ENCODE data around the gene ARID5B. TPM values are rescaled to one million over a fixed set of nuclear protein-coding genes. Genes with fewer than 3 reads are reported as not detected.

The ARID5B gene
- polyA plus RNA-seq, 3 donors = 1.00 to 2.5 (median 1.5) TPM

DNA sequence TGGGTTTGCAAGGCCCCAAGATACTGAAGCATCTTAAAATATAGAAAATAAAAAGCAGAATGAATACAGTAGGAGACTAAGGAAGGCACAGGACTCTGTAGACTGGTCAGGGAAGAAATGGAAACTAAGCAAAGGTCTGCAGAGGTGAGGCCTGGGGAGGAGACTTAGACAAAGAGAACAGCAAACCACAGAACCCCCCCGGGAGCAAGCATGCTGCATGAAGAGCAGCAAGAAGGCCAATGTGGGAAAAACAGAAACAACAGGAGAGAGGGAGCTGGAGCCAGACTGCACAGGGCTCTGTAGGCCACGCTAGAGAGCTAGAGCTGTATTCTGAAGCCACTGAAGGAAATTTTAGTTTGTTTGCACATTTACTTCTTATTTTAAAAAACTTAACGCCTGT is 45.7 kb upstream of the ARID5B start:
- DNase-seq = no peak
- Histone ChIP-seq H3K4me3 (replicated peaks in 1 of 3; ENCODE audit: low read depth in 2 of 3, low read length in 3 of 3) (no peak overlapping the region), H3K9ac (ENCODE audit: insufficient read depth, low read length, poor library complexity, severe bottlenecking) (no peak overlapping the region), H4K20me1 (ENCODE audit: insufficient read depth, low read length) (no peaks in the 10 kb centered on the region), H3K4me2 (replicated peaks; ENCODE audit: extremely low read depth, low read length, poor library complexity, severe bottlenecking) (no peak overlapping the region), H2AFZ (ENCODE audit: insufficient read depth, low read depth, low read length, poor library complexity, severe bottlenecking) (no peak overlapping the region), H3K9me3 (replicated peaks in 1 of 2; ENCODE audit: control insufficient read depth in 1 of 2, insufficient read depth in 1 of 2, low read length in 2 of 2) (no peaks in the 10 kb centered on the region), H3K27ac (ENCODE audit: low read depth in 1 of 2, low read length in 2 of 2) (no peak overlapping the region), H3K36me3 (replicated peaks in 1 of 2; ENCODE audit: control insufficient read depth in 1 of 2, insufficient read depth in 2 of 2, low read length in 2 of 2) (no peaks in the 10 kb centered on the region), H3K79me2 (ENCODE audit: insufficient read depth, low read length) (no peaks in the 10 kb centered on the region), H3K27me3 (ENCODE audit: control insufficient read depth in 2 of 2, insufficient read depth in 2 of 2, low read length in 2 of 2) (no peaks in the 10 kb centered on the region), H3K4me1 (ENCODE audit: control insufficient read depth in 1 of 2, insufficient read depth in 2 of 2, low read length in 2 of 2) (no peaks in the 10 kb centered on the region)
- 60% methylated on average over 1 of the region's 3 CpGs for WGBS (ENCODE audit: insufficient coverage)
- no peak overlapping the region for H3K4me3 Mint-ChIP-seq
- intact Hi-C loops (cut with micrococcal nuclease) = no loop called here
- H3K4me1 Mint-ChIP-seq = no peaks in the 10 kb centered on the region
- peaks cover 0 to 5% (median 0%) of the 10 kb centered on the region in 3 donors for H3K27me3 Mint-ChIP-seq (ENCODE audit: low read depth in 3 of 3)
- H3K36me3 Mint-ChIP-seq = no peaks in the 10 kb centered on the region
- TF ChIP-seq, protein P1, sequence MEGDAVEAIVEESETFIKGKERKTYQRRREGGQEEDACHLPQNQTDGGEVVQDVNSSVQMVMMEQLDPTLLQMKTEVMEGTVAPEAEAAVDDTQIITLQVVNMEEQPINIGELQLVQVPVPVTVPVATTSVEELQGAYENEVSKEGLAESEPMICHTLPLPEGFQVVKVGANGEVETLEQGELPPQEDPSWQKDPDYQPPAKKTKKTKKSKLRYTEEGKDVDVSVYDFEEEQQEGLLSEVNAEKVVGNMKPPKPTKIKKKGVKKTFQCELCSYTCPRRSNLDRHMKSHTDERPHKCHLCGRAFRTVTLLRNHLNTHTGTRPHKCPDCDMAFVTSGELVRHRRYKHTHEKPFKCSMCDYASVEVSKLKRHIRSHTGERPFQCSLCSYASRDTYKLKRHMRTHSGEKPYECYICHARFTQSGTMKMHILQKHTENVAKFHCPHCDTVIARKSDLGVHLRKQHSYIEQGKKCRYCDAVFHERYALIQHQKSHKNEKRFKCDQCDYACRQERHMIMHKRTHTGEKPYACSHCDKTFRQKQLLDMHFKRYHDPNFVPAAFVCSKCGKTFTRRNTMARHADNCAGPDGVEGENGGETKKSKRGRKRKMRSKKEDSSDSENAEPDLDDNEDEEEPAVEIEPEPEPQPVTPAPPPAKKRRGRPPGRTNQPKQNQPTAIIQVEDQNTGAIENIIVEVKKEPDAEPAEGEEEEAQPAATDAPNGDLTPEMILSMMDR (IDR thresholded peaks at IDR 0.05) = no peak
- no peak overlapping the region for H3K27ac Mint-ChIP-seq
- peaks cover 0 to 3% (median 0%) of the 10 kb centered on the region in 7 donors for H3K9me3 Mint-ChIP-seq

GRCh38 chr10:61857746-61858145 is 43.8 kb upstream of the ARID5B start:
- no peaks in the 10 kb centered on the region for H3K79me2 ChIP-seq (ENCODE audit: insufficient read depth, low read length)
- no peaks in the 10 kb centered on the region for H4K20me1 ChIP-seq (ENCODE audit: insufficient read depth, low read length)
- WGBS (ENCODE audit: insufficient coverage) = 83% methylated on average over 1 of the region's 2 CpGs
- intact Hi-C loops (cut with micrococcal nuclease) = no loop called here
- Mint-ChIP-seq H3K4me1 (no peaks in the 10 kb centered on the region), H3K36me3 (no peaks in the 10 kb centered on the region), H3K27ac (no peak overlapping the region), H3K9me3 (peaks cover 0 to 2% (median 0%) of the 10 kb centered on the region in 7 donors), H3K4me3 (no peak overlapping the region), H3K27me3 (ENCODE audit: low read depth in 3 of 3) (peaks cover 0 to 5% (median 0%) of the 10 kb centered on the region in 3 donors)
- no peaks in the 10 kb centered on the region for H3K36me3 ChIP-seq (replicated peaks in 1 of 2; ENCODE audit: control insufficient read depth in 1 of 2, insufficient read depth in 2 of 2, low read length in 2 of 2)
- no peak overlapping the region for H2AFZ ChIP-seq (ENCODE audit: insufficient read depth, low read depth, low read length, poor library complexity, severe bottlenecking)
- no peak overlapping the region for H3K4me3 ChIP-seq (replicated peaks in 1 of 3; ENCODE audit: low read depth in 2 of 3, low read length in 3 of 3)
- H3K4me2 ChIP-seq (replicated peaks; ENCODE audit: extremely low read depth, low read length, poor library complexity, severe bottlenecking) = no peak overlapping the region
- TF ChIP-seq, protein P1 (IDR thresholded peaks at IDR 0.05) = no peak
- H3K9ac ChIP-seq (ENCODE audit: insufficient read depth, low read length, poor library complexity, severe bottlenecking) = no peak overlapping the region
- H3K27me3 ChIP-seq (ENCODE audit: control insufficient read depth in 2 of 2, insufficient read depth in 2 of 2, low read length in 2 of 2) = no peaks in the 10 kb centered on the region
- H3K4me1 ChIP-seq (ENCODE audit: control insufficient read depth in 1 of 2, insufficient read depth in 2 of 2, low read length in 2 of 2) = no peaks in the 10 kb centered on the region
- no peak for DNase-seq
- no peak overlapping the region for H3K27ac ChIP-seq (ENCODE audit: low read depth in 1 of 2, low read length in 2 of 2)
- H3K9me3 ChIP-seq (replicated peaks in 1 of 2; ENCODE audit: control insufficient read depth in 1 of 2, insufficient read depth in 1 of 2, low read length in 2 of 2) = no peaks in the 10 kb centered on the region
